Rectal smooth muscle tissue (tissue), 1 donor: Measurements from ENCODE around the gene SLC6A1.

Experiments used
- H3K27ac ChIP-seq: one replicate; pipeline ENCODE4 v1.7.0; 2013; ENCODE audit warnings: low read depth, low read length, inconsistent platforms
- H3K27me3 ChIP-seq: one replicate; pipeline ENCODE4 v1.7.0; 2013; ENCODE audit warnings: low read length; ENCODE audit not compliant: control insufficient read depth, insufficient read depth
- H3K36me3 ChIP-seq: one replicate; pipeline ENCODE4 v1.7.0; 2013; ENCODE audit warnings: low read length; ENCODE audit not compliant: control insufficient read depth, insufficient read depth
- H3K4me1 ChIP-seq: one replicate; pipeline ENCODE4 v1.7.0; 2013; ENCODE audit warnings: low read length; ENCODE audit not compliant: control insufficient read depth, insufficient read depth
- H3K4me3 ChIP-seq: one replicate; pipeline ENCODE4 v1.7.0; 2013; ENCODE audit warnings: low read length
- H3K9ac ChIP-seq: one replicate; pipeline ENCODE4 v1.7.0; 2013; ENCODE audit warnings: low read length

The SLC6A1 gene

DNA sequence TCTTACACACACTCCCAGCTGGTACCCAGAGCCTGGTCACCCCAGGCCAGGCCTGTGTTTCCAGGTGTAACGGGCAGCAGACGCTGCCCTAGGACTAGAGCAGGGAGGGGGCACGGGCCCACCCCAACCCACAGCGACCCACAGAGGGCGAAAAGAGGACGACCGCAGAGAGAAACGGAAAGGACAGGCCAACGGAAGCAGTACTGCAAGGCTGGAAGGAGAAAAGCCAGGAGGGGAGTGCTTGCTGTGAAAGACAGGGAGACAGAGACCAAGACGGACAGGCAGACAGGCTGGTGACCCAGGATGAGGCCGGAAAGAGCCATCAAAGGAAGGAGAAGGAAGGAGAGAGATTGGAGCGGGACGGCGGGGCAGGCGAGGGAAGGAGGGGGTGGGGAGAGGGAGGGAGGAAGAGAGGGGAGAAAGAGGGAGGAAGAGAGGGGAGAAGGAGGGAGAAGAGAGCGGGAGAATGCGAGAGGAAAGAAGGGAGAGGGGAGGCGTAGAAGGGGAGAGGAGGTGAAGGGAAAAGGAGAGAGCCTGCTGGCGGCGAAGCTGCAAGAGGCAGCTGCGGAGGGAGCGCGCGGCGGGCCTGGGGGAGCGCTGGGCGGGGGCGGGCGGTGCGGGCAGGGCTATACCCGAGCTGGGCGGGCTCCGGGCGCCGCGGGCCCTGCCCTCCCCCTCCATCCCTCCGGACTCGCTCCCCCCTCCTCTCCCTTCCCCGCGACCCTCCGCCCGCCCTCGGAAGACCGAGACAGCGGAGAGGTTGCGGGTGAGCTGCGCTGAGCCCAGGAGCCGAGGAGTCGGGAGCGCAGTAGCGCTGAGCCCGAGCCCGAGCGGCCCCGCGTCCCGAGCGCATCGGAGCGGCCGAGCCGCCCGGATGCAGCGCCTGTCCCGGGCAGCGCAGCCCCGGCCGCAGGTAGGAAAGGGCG is at the start of gene SLC6A1:
SLC6A1 (plus strand) TSS at position 732 of the 926 bp plus-strand sequence. CDS start 24,464 bp downstream, outside the sequence.
- H3K27ac ChIP-seq, result no peak within 1 kb of the TSS
- H3K4me1 ChIP-seq, result no peaks in the 10 kb centered on the region
- no peak within 1 kb of the TSS for H3K9ac ChIP-seq
- H3K27me3 ChIP-seq, result peaks cover 10% of the 10 kb centered on the region
- H3K4me3 ChIP-seq, result peak within 1 kb of the TSS; percentile 69
- no peaks in the 10 kb centered on the region for H3K36me3 ChIP-seq

DNA sequence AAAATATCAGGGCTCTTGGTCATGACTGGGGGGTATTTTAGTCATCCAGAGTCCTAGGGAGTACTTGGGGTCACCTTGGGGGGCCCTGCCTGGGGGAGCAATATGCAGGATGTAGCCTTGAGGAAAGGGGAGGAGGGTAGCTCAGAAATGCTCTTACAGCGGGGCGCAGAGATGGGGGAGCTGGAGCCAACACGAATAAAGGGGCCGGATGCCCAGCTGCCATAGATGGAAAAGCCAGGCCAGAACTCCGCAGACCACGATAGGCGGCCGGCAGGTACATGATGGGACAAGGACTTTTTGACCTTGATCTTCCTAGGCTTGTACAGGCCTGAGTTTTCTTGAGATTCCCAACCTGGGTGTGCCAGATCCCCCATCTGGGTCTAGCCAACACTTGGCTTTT is 47.7 kb upstream of the SLC6A1 start:
- Histone ChIP-seq H3K27ac (no peak overlapping the region), H3K4me1 (no peaks in the 10 kb centered on the region), H3K9ac (no peak overlapping the region), H3K36me3 (no peaks in the 10 kb centered on the region), H3K27me3 (no peaks in the 10 kb centered on the region), H3K4me3 (no peak overlapping the region)

DNA sequence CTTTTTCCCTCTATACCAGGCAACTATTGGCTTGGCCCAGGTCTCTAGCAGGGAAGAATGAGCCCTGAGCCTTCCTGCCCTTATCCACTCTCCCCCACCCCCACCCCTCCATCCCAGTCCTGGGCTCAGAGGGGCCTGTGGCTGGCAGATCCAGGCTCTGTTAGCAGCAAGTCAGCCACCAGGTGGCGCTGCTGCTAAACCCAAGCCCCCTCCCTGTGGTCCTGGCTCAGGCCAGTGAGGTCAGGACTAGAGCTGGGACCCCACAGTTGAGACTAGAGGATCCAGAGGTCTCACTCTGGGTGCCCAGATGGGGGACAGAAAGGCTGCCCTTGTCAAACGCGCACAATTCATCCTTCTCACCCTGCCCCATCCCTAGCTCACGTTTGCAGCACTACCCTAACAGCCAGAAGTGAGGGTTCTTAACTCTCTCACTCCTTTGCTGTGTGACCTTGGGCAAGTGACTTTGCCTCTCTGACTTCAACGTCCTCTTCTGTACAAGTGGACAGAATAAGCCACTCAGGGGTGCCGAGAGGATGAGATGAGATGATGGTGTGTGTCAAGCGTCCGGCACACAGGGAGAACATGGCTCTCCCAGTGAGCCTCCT is 46.8 kb upstream of the SLC6A1 start:
- Histone ChIP-seq H3K9ac (no peak overlapping the region), H3K4me1 (no peaks in the 10 kb centered on the region), H3K36me3 (no peaks in the 10 kb centered on the region), H3K27ac (no peak overlapping the region), H3K4me3 (no peak overlapping the region), H3K27me3 (no peaks in the 10 kb centered on the region)

DNA sequence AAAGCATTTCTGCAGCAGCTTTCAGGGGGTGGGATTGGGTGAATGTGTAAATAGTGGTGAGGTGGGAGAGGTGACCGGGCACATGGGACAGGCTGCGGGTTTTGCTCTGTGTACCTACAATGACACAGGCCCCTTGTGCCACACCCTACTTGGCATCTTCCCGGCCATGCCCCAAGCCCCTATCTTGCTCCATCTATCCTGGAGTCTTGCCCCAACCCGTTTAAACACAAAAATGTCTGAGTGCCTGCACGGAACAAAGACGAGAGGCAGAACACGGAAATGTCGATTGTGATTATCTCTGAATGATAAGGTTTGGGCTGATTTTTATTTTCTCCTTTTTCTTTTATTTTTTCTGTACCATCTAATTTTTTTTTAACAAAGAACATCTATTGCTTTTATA is 46.0 kb upstream of the SLC6A1 start:
- Histone ChIP-seq H3K9ac (no peak overlapping the region), H3K36me3 (no peaks in the 10 kb centered on the region), H3K27ac (no peak overlapping the region), H3K4me3 (no peak overlapping the region), H3K4me1 (no peaks in the 10 kb centered on the region), H3K27me3 (no peaks in the 10 kb centered on the region)

DNA sequence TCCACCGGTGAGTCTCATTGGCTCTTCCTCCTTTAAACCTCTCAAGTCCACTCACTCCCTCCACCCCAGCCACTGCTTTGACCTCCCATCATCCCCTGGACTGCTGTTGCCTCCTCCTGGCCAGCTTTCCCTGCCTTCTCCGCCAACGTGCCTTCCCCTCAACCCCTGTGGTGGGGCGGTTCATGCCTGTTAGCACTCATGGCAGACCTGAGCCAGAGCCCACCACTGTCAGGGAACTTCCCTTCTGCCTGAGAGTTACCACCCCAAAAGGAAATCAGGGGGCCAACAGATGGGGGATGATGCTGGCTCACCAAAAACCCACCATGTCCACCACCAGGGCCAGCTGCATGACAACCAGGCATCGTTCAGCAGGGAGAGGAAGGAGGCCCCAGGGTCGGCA is 44.2 kb upstream of the SLC6A1 start:
- H3K4me3 ChIP-seq, result no peak overlapping the region
- H3K36me3 ChIP-seq, result no peaks in the 10 kb centered on the region
- H3K4me1 ChIP-seq, result no peaks in the 10 kb centered on the region
- H3K27ac ChIP-seq, result no peak overlapping the region
- no peak overlapping the region for H3K9ac ChIP-seq
- H3K27me3 ChIP-seq, result no peaks in the 10 kb centered on the region

DNA sequence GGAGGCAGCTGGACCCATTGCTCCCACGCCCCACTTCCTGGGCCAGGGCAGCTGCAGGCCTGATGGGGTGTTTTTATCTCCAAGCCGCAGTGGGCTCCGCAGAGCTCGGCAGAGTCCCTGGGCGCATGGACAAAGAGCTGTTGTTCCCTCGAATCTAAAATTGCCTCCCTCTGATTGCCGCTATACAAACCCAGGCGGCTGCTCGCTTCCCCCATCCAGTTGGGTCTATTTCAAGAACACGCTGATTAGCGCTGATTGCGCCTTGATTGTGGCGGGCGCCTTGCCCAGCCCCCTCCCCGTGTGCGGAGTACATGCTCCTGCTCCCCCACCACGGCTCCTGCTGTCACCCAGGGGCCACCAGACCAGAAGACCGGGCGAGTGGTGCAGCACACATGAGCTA is 43.4 kb upstream of the SLC6A1 start:
- no peaks in the 10 kb centered on the region for H3K27me3 ChIP-seq
- H3K36me3 ChIP-seq, result no peaks in the 10 kb centered on the region
- H3K4me1 ChIP-seq, result no peaks in the 10 kb centered on the region
- H3K9ac ChIP-seq, result no peak overlapping the region
- H3K27ac ChIP-seq, result no peak overlapping the region
- H3K4me3 ChIP-seq, result no peak overlapping the region

DNA sequence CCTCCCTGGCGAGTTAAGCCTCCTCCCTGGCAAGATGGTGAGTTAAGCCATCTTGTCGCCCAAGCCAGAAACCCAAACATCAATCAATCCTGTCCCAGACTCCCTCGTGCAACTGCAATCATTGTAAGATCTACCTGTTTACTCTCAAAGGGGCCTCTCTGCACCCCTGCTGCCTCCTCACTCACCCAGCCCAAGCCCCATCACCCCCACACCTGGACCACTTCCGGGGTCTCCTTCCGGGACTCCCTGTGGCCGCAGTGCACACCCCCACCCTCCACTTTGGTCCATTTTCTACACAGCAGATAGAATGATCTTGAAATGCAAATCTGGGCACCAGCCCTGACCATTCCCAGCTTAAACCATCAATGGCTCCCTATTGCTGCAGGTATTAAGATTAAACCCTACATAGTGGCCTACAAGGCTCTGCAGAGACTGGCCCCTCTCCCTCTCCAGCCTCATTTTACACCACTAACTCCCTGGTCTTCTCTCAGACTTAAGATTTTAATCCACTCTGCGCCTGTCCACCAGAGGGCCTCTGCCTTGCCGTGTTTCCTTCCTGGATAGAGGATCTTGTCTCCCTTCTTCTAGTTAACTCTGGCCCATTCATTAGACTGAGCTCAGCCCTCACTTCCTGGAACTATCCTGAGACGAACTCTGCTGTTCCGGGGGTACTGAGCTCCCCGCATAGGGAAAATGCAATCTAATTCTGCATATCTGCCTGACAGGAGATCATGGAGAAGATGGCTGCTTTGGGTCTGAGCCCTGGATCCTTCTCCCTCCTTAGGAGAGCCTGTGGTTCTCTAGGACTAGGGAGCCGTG is 41.9 kb upstream of the SLC6A1 start:
- H3K36me3 ChIP-seq, result no peaks in the 10 kb centered on the region
- no peaks in the 10 kb centered on the region for H3K4me1 ChIP-seq
- no peaks in the 10 kb centered on the region for H3K27me3 ChIP-seq
- no peak overlapping the region for H3K9ac ChIP-seq
- no peak overlapping the region for H3K4me3 ChIP-seq
- no peak overlapping the region for H3K27ac ChIP-seq

DNA sequence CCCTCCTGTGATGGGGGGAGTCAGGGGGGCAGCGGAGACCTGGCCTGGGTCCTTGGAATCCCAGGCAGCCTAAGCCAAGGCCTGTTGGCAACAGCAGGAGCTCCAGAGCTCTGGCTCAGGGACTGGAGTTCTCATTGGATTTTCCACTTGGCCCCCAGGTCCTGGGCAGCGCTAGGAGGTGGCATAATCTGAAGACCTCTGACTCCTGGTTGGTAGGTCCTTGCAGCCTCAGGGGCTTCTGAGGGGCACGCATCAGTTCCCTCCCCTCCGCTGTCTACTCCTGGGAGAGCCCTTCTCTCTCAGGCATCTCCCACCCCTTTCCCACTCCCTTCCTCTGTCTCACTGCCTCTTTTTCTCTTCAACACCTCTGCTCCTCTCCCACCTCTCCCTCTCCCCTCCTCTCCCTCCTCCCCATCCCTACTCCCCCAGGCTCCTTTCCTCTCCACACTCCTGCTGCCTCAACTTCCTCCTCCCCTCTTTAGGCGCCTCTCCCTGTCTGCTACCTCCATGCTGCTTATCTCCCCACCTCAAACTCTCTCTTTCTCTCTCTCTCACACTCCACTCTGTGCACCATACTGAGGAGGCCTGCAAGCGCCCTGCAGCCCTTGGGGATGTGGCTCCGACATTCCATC is 41.1 kb upstream of the SLC6A1 start:
- H3K4me3 ChIP-seq, result no peak overlapping the region
- H3K4me1 ChIP-seq, result no peaks in the 10 kb centered on the region
- H3K36me3 ChIP-seq, result no peaks in the 10 kb centered on the region
- no peaks in the 10 kb centered on the region for H3K27me3 ChIP-seq
- no peak overlapping the region for H3K9ac ChIP-seq
- H3K27ac ChIP-seq, result no peak overlapping the region

DNA sequence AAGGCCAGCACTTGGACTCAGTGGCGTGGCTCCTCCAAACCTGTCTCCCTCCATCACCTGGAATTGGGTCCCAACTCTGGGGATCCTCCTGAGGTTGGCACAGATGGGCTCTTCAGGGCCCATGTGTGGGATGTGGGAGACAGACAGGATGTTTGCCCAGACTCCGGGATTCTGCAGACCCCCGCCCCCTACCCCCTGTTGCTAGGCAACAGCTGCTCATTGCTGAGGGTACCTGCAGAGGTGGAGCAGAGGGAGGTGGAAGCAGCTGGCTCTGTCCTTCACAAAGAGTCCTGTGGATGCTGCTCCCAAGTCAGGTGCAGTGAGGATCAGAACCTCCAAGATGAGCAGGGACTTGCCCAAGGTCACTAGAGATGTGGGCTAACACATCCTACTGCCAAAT is 40.0 kb upstream of the SLC6A1 start:
- Histone ChIP-seq H3K9ac (no peak overlapping the region), H3K27me3 (no peaks in the 10 kb centered on the region), H3K4me1 (no peaks in the 10 kb centered on the region), H3K4me3 (no peak overlapping the region), H3K27ac (no peak overlapping the region), H3K36me3 (no peaks in the 10 kb centered on the region)

DNA sequence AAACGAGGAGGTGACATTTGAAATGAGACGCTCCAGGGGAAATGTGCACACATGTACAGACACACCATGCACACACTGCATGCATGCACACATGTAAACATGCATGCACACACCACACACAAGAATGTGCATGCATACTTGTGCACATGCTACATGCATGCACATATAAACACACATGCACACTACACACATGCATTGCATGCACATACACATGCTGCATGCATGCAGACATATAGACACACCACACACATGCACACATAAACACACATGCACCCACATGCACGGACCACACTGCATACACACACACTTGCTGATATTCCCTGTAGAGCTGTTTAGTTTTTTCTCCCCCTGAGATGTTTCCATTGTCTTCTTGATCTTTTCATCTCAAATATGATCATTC is 37.8 kb upstream of the SLC6A1 start:
- H3K4me1 ChIP-seq, result no peaks in the 10 kb centered on the region
- no peaks in the 10 kb centered on the region for H3K27me3 ChIP-seq
- no peak overlapping the region for H3K4me3 ChIP-seq
- no peak overlapping the region for H3K9ac ChIP-seq
- H3K36me3 ChIP-seq, result no peaks in the 10 kb centered on the region
- H3K27ac ChIP-seq, result no peak overlapping the region

DNA sequence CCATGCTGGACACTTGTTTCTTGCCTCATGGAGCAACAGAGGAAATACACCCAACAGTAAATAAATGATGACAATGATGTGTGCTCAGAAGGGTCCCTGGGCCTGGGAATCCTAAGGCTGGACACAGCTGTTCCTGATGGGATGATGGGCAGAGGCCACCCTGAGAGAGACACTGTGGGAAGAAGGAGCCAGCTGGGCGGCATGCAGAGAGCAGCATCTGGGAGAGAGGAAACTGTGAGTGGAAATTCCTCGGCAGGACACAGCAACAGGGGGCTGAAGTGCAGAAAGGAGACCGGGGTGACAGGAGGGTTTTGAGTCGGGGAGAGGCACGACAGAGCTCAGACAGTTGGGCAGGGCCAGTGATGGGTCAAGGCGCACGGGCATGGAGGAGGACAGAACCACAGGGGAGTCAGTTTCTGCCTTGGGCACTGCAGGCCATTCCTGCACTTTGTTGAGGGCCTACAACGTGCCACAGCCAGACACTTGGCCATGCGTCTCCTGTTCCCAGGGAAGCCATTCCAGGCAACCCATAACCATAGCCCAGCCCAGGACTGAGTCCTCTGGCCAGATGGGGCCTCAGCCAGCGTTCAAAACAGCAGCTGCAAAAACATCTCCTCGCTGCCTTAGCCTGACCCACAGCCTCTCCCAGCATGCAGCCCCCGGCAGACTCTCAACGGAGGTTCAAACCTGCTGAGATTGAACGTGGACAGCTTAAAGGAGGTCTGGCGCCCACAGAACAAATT is 36.7 kb upstream of the SLC6A1 start:
- no peaks in the 10 kb centered on the region for H3K27me3 ChIP-seq
- no peaks in the 10 kb centered on the region for H3K4me1 ChIP-seq
- no peaks in the 10 kb centered on the region for H3K36me3 ChIP-seq
- no peak overlapping the region for H3K9ac ChIP-seq
- no peak overlapping the region for H3K4me3 ChIP-seq
- H3K27ac ChIP-seq, result no peak overlapping the region
